GM23338 (cell line): ENCODE data around the gene FN1. TPM values are rescaled to one million over a fixed set of nuclear protein-coding genes. Genes with fewer than 3 reads are reported as not detected.

Experiments
- ATAC-seq: fragments of 200-7000 bp; cut with Tn5 transposase; 3 replicates; pipeline ENCODE4 v1.9.1; 2020
- DNase-seq: peaks from one replicate; pipeline ENCODE4 v3.0.0-alpha.2; 2015; ENCODE audit warnings: low spot score
- H2AFZ ChIP-seq: fragments of 200-600 bp; sonication (generic); 2 replicates; pipeline ENCODE4 v1.8.0; 2016; ENCODE audit warnings: antibody characterized with exemption, mild to moderate bottlenecking, moderate library complexity
- H3F3A ChIP-seq: fragments of 200-600 bp; sonication (generic); replicated peaks from 2 replicates; pipeline ENCODE4 v1.8.0; 2017; ENCODE audit warnings: antibody characterized with exemption, mixed run types, low read depth
- H3K27ac ChIP-seq: fragments of 200-600 bp; sonication (generic); 2 replicates; pipeline ENCODE4 v1.6.1; 2016; ENCODE audit warnings: low read depth
- H3K27me3 ChIP-seq: fragments of 200-600 bp; sonication (generic); 2 replicates; pipeline ENCODE4 v1.8.0; 2016; ENCODE audit warnings: mild to moderate bottlenecking, mixed run types, moderate library complexity; ENCODE audit not compliant: insufficient read depth
- H3K36me3 ChIP-seq: fragments of 200-600 bp; sonication (generic); 2 replicates; pipeline ENCODE4 v1.8.0; 2016; ENCODE audit warnings: mild to moderate bottlenecking; ENCODE audit not compliant: insufficient read depth
- H3K4me1 ChIP-seq: fragments of 200-600 bp; sonication (generic); 2 replicates; pipeline ENCODE4 v1.8.0; 2016; ENCODE audit warnings: mild to moderate bottlenecking, moderate library complexity; ENCODE audit not compliant: insufficient read depth
- H3K4me2 ChIP-seq: fragments of 200-600 bp; sonication (generic); 2 replicates; pipeline ENCODE4 v1.7.1; 2017; ENCODE audit warnings: mixed run types
- H3K4me3 ChIP-seq: fragments of 200-600 bp; sonication (generic); 2 replicates; pipeline ENCODE4 v1.6.1; 2016; ENCODE audit warnings: mixed run types
- H3K79me2 ChIP-seq: fragments of 200-600 bp; sonication (generic); replicated peaks from 2 replicates; pipeline ENCODE4 v1.8.0; 2017; ENCODE audit warnings: mild to moderate bottlenecking; ENCODE audit not compliant: insufficient read depth
- H3K9me2 ChIP-seq: fragments of 200-600 bp; sonication (generic); 2 replicates; pipeline ENCODE4 v1.8.0; 2017; ENCODE audit not compliant: insufficient read depth
- H4K20me1 ChIP-seq: fragments of 200-600 bp; sonication (generic); replicated peaks from 2 replicates; pipeline ENCODE4 v1.8.0; 2017; ENCODE audit warnings: mild to moderate bottlenecking; ENCODE audit not compliant: insufficient read depth
- H3K27ac Mint-ChIP-seq: 2 replicates; pipeline ENCODE4 v1.8.0; 2020; ENCODE audit warnings: inconsistent platforms, mild to moderate bottlenecking, moderate library complexity, mixed read lengths
- H3K27me3 Mint-ChIP-seq: 3 replicates; pipeline ENCODE4 v1.8.0; 2022; ENCODE audit warnings: low read depth, mild to moderate bottlenecking, moderate library complexity, mixed read lengths, inconsistent platforms; ENCODE audit not compliant: insufficient read depth, poor library complexity
- H3K36me3 Mint-ChIP-seq: 3 replicates; pipeline ENCODE4 v1.8.0; 2021; ENCODE audit warnings: low read depth, mild to moderate bottlenecking, inconsistent platforms, moderate library complexity, mixed read lengths
- H3K4me1 Mint-ChIP-seq: 3 replicates; pipeline ENCODE4 v1.8.0; 2020; ENCODE audit warnings: mild to moderate bottlenecking, inconsistent platforms, mixed read lengths
- H3K4me3 Mint-ChIP-seq: 3 replicates; pipeline ENCODE4 v1.8.0; 2021; ENCODE audit warnings: moderate library complexity, mild to moderate bottlenecking, inconsistent platforms, mixed read lengths
- H3K9me3 Mint-ChIP-seq: 3 replicates; pipeline ENCODE4 v1.8.0; 2020; ENCODE audit warnings: moderate library complexity, mild to moderate bottlenecking, inconsistent platforms, mixed read lengths
- ETS1 ChIP-seq: IDR thresholded peaks from 2 replicates; pipeline ENCODE4 v1.6.1; 2016; ENCODE audit warnings: antibody characterized with exemption
- EZH2phosphoT487 ChIP-seq: fragments of 200-600 bp; sonication (generic); IDR thresholded peaks from one replicate; pipeline ENCODE4 v1.8.1; 2018; ENCODE audit warnings: antibody characterized with exemption; ENCODE audit not compliant: unreplicated experiment
- JUNB ChIP-seq: IDR thresholded peaks from one replicate; pipeline ENCODE4 v1.6.1; 2016; ENCODE audit warnings: antibody characterized with exemption; ENCODE audit not compliant: unreplicated experiment
- POLR2AphosphoS5 ChIP-seq: IDR thresholded peaks from 2 replicates; pipeline ENCODE4 v1.6.1; 2016; ENCODE audit warnings: antibody characterized with exemption, low read depth
- STAT1 ChIP-seq: IDR thresholded peaks from one replicate; pipeline ENCODE4 v1.6.1; 2016; ENCODE audit warnings: antibody characterized with exemption; ENCODE audit not compliant: unreplicated experiment
- ZNF331 ChIP-seq: fragments of 250-450 bp; sonication (Bioruptor Pico); IDR thresholded peaks from 2 replicates; pipeline ENCODE4 v1.5.0; 2020; ENCODE audit warnings: low read depth, mild to moderate bottlenecking, moderate library complexity
- polyA plus RNA-seq: library from polyadenylated mRNA; unstranded; fragments of >200 nt; fragmentation: Nextera tagmentation; extraction: Ambion mirVana; gene quantifications from 2 replicates; pipeline ENCODE4 v1.2.1, GENCODE V29; 2016
- total RNA-seq: library from RNA; depleted of rRNA; stranded (reverse); fragments of >200 nt; shearing (Covaris generic); gene quantifications from 2 replicates; pipeline ENCODE4 v1.2.3, GENCODE V29; 2014
- TF ChIP-seq, protein P1 (sequence below): IDR thresholded peaks from one replicate; pipeline ENCODE4 v1.6.1; 2018; ENCODE audit warnings: antibody characterized with exemption; ENCODE audit not compliant: unreplicated experiment
- TF ChIP-seq, protein P2 (sequence below): fragments of 250-450 bp; sonication (Bioruptor Pico); IDR thresholded peaks from 2 replicates; pipeline ENCODE4 v1.5.0; 2020; ENCODE audit warnings: mild to moderate bottlenecking, moderate library complexity

Gene FN1
- total and polyA plus RNA-seq, 2 experiments from 2014 or later: 79.6 to 255 TPM

DNA sequence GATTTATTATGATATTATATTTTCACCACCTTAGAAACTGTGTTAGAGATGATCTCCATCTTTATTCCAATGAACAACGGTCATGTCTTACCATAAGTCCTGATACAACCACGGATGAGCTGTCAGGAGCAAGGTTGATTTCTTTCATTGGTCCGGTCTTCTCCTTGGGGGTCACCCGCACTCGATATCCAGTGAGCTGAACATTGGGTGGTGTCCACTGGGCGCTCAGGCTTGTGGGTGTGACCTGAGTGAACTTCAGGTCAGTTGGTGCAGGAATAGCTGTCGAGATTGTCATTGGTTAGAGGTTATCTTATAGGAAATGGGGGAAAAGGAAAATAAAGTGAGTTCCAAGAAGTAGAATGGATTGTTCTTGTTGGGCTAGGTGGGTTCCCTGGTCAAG lies 56.8 kb downstream of the FN1 start:
- no peaks in the 10 kb centered on the region for H3F3A ChIP-seq
- H3K79me2 ChIP-seq: no peaks in the 10 kb centered on the region
- no peak overlapping the region; the same call in 1 of the 2 replicates for H3K27ac Mint-ChIP-seq
- H3K36me3 Mint-ChIP-seq: peaks cover 58% of the 10 kb centered on the region
- no peak overlapping the region for H3K27ac ChIP-seq
- H2AFZ ChIP-seq: no peak overlapping the region
- H3K9me3 Mint-ChIP-seq: no peaks in the 10 kb centered on the region
- H4K20me1 ChIP-seq: 0 out of 2 replicates have a peak, but pooled peaks cover 4% of the 10 kb centered on the region
- H3K4me3 ChIP-seq: no peak overlapping the region
- ATAC-seq (no peak), DNase-seq (no peak)
- peaks cover 4% of the 10 kb centered on the region; the same call in 2 of the 3 replicates for H3K4me1 Mint-ChIP-seq
- H3K9me2 ChIP-seq: no peaks in the 10 kb centered on the region
- H3K36me3 ChIP-seq: peaks cover 63% of the 10 kb centered on the region
- no peak overlapping the region for H3K4me2 ChIP-seq
- TF ChIP-seq JUNB: no peak
- H3K27me3 ChIP-seq: no peaks in the 10 kb centered on the region
- no peak overlapping the region for H3K4me3 Mint-ChIP-seq
- no peaks in the 10 kb centered on the region for H3K27me3 Mint-ChIP-seq
- H3K4me1 ChIP-seq: no peaks in the 10 kb centered on the region

DNA sequence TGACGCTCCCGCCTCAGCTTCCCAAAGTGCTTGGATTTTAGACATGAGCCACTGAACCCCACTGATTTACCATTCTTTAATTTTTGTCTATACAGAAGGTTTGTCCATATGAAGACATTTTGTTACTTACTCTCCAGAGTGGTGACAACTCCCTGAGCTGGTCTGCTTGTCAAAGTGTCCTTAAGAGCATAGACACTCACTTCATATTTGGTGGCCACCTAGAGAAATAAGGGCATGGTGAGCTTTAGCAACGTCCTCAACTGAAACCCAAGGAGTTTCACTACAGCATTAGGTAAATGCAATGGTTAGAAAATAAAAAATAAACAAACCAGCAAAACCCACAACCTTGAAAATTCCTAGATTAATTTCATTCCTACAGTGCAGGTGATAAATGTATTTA lies 57.8 kb downstream of the FN1 start:
- Histone ChIP-seq H3K4me3 (no peak overlapping the region), H3K79me2 (no peaks in the 10 kb centered on the region), H4K20me1 (no peaks in the 10 kb centered on the region), H3K36me3 (peaks cover 70% of the 10 kb centered on the region), H3K27ac (no peak overlapping the region), H3K4me2 (no peak overlapping the region), H3K9me2 (no peaks in the 10 kb centered on the region), H3F3A (no peaks in the 10 kb centered on the region), H3K27me3 (no peaks in the 10 kb centered on the region), H2AFZ (no peak overlapping the region), H3K4me1 (no peaks in the 10 kb centered on the region)
- TF ChIP-seq EZH2phosphoT487 (no peak), STAT1 (no peak), JUNB (no peak), ETS1 (no peak), POLR2AphosphoS5 (no peak), ZNF331 (no peak)
- TF ChIP-seq, protein P1, sequence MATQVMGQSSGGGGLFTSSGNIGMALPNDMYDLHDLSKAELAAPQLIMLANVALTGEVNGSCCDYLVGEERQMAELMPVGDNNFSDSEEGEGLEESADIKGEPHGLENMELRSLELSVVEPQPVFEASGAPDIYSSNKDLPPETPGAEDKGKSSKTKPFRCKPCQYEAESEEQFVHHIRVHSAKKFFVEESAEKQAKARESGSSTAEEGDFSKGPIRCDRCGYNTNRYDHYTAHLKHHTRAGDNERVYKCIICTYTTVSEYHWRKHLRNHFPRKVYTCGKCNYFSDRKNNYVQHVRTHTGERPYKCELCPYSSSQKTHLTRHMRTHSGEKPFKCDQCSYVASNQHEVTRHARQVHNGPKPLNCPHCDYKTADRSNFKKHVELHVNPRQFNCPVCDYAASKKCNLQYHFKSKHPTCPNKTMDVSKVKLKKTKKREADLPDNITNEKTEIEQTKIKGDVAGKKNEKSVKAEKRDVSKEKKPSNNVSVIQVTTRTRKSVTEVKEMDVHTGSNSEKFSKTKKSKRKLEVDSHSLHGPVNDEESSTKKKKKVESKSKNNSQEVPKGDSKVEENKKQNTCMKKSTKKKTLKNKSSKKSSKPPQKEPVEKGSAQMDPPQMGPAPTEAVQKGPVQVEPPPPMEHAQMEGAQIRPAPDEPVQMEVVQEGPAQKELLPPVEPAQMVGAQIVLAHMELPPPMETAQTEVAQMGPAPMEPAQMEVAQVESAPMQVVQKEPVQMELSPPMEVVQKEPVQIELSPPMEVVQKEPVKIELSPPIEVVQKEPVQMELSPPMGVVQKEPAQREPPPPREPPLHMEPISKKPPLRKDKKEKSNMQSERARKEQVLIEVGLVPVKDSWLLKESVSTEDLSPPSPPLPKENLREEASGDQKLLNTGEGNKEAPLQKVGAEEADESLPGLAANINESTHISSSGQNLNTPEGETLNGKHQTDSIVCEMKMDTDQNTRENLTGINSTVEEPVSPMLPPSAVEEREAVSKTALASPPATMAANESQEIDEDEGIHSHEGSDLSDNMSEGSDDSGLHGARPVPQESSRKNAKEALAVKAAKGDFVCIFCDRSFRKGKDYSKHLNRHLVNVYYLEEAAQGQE: no peak
- TF ChIP-seq, protein P2, sequence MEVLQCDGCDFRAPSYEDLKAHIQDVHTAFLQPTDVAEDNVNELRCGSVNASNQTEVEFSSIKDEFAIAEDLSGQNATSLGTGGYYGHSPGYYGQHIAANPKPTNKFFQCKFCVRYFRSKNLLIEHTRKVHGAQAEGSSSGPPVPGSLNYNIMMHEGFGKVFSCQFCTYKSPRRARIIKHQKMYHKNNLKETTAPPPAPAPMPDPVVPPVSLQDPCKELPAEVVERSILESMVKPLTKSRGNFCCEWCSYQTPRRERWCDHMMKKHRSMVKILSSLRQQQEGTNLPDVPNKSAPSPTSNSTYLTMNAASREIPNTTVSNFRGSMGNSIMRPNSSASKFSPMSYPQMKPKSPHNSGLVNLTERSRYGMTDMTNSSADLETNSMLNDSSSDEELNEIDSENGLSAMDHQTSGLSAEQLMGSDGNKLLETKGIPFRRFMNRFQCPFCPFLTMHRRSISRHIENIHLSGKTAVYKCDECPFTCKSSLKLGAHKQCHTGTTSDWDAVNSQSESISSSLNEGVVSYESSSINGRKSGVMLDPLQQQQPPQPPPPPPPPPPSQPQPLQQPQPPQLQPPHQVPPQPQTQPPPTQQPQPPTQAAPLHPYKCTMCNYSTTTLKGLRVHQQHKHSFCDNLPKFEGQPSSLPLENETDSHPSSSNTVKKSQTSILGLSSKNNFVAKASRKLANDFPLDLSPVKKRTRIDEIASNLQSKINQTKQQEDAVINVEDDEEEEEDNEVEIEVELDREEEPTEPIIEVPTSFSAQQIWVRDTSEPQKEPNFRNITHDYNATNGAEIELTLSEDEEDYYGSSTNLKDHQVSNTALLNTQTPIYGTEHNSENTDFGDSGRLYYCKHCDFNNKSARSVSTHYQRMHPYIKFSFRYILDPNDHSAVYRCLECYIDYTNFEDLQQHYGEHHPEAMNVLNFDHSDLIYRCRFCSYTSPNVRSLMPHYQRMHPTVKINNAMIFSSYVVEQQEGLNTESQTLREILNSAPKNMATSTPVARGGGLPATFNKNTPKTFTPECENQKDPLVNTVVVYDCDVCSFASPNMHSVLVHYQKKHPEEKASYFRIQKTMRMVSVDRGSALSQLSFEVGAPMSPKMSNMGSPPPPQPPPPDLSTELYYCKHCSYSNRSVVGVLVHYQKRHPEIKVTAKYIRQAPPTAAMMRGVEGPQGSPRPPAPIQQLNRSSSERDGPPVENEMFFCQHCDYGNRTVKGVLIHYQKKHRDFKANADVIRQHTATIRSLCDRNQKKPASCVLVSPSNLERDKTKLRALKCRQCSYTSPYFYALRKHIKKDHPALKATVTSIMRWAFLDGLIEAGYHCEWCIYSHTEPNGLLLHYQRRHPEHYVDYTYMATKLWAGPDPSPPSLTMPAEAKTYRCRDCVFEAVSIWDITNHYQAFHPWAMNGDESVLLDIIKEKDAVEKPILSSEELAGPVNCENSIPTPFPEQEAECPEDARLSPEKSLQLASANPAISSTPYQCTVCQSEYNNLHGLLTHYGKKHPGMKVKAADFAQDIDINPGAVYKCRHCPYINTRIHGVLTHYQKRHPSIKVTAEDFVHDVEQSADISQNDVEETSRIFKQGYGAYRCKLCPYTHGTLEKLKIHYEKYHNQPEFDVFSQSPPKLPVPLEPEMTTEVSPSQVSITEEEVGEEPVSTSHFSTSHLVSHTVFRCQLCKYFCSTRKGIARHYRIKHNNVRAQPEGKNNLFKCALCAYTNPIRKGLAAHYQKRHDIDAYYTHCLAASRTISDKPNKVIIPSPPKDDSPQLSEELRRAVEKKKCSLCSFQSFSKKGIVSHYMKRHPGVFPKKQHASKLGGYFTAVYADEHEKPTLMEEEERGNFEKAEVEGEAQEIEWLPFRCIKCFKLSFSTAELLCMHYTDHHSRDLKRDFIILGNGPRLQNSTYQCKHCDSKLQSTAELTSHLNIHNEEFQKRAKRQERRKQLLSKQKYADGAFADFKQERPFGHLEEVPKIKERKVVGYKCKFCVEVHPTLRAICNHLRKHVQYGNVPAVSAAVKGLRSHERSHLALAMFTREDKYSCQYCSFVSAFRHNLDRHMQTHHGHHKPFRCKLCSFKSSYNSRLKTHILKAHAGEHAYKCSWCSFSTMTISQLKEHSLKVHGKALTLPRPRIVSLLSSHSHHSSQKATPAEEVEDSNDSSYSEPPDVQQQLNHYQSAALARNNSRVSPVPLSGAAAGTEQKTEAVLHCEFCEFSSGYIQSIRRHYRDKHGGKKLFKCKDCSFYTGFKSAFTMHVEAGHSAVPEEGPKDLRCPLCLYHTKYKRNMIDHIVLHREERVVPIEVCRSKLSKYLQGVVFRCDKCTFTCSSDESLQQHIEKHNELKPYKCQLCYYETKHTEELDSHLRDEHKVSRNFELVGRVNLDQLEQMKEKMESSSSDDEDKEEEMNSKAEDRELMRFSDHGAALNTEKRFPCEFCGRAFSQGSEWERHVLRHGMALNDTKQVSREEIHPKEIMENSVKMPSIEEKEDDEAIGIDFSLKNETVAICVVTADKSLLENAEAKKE (CRISPR knock-in tag): no peak
- H3K36me3 Mint-ChIP-seq: peaks cover 60% of the 10 kb centered on the region
- ATAC-seq (no peak), DNase-seq (no peak)
- no peak overlapping the region; the same call in 1 of the 2 replicates for H3K27ac Mint-ChIP-seq
- H3K27me3 Mint-ChIP-seq: no peaks in the 10 kb centered on the region
- H3K4me1 Mint-ChIP-seq: peaks cover 4% of the 10 kb centered on the region; the same call in 2 of the 3 replicates
- H3K4me3 Mint-ChIP-seq: no peak overlapping the region
- no peaks in the 10 kb centered on the region for H3K9me3 Mint-ChIP-seq
